T-helper 1 cell (primary cell): ENCODE measurements around the gene RGS12.
"Not testable (repeated sequence)": the region's sequence is repeated elsewhere in the genome, so short reads cannot be mapped to it uniquely, and the experiment has no call there.

ENCODE experiments used
- DNase-seq, 5 donors: peaks; one replicate each; pipeline ENCODE4 v3.0.0-alpha.2; 2012 to 2020

RGS12 gene

GRCh38 chr4:3299976-3300671 lies 7.3 kb downstream of the RGS12 start:
- no peak for DNase-seq

- DNase-seq: not testable (repeated sequence)
Observed at GRCh38 chr4:3300882-3301281, 8.1 kb downstream of the RGS12 start.

GRCh38 chr4:3301450-3302172 lies 8.8 kb downstream of the RGS12 start:
- DNase-seq: no peak

- DNase-seq: peak; percentile 50 to 81 (median 75)
Observed at GRCh38 chr4:3302173-3302785, 9.5 kb downstream of the RGS12 start.

- peak in 2 of 5 donors; percentile 15 to 34 for DNase-seq
Observed at GRCh38 chr4:3302786-3303564, 10.2 kb downstream of the RGS12 start.

GRCh38 chr4:3303565-3303824 lies 10.7 kb downstream of the RGS12 start:
- no peak for DNase-seq

GRCh38 chr4:3303923-3304710 lies 11.3 kb downstream of the RGS12 start:
- no peak for DNase-seq

- no peak for DNase-seq
Observed at GRCh38 chr4:3304831-3305609, 12.2 kb downstream of the RGS12 start.

GRCh38 chr4:3305610-3306371 lies 13.0 kb downstream of the RGS12 start:
- peak in 1 of 5 donors; percentile 59 for DNase-seq

- no peak for DNase-seq
Observed at GRCh38 chr4:3306450-3306849, 13.6 kb downstream of the RGS12 start.

GRCh38 chr4:3307060-3307459 lies 14.2 kb downstream of the RGS12 start:
- DNase-seq: no peak

GRCh38 chr4:3307486-3307885 lies 14.7 kb downstream of the RGS12 start:
- DNase-seq: no peak

GRCh38 chr4:3307891-3308575 lies 15.2 kb downstream of the RGS12 start:
- no peak for DNase-seq

GRCh38 chr4:3308691-3309090 lies 15.9 kb downstream of the RGS12 start:
- DNase-seq: no peak

GRCh38 chr4:3310301-3311094 lies 17.7 kb downstream of the RGS12 start:
- no peak for DNase-seq

GRCh38 chr4:3311095-3311372 lies 18.2 kb downstream of the RGS12 start:
- no peak for DNase-seq

- DNase-seq: no peak
Observed at GRCh38 chr4:3311489-3312171, 18.8 kb downstream of the RGS12 start.

GRCh38 chr4:3312362-3312761 lies 19.5 kb downstream of the RGS12 start:
- no peak for DNase-seq

GRCh38 chr4:3313139-3313538 lies 20.3 kb downstream of the RGS12 start:
- DNase-seq: no peak
